HepG2 (cell line): ENCODE measurements around the gene ZKSCAN4. TPM values are rescaled to one million over a fixed set of nuclear protein-coding genes. Genes with fewer than 3 reads are reported as not detected.

ENCODE experiments used
- EHMT2 ChIP-seq: fragments of 200-600 bp; sonication (generic); IDR thresholded peaks from 2 replicates; pipeline ENCODE4 v1.7.0; 2017; ENCODE audit warnings: antibody characterized with exemption, low read depth, low read length, borderline replicate concordance
- IRX3 ChIP-seq: sonication (generic); formaldehyde crosslinking; IDR thresholded peaks from 2 replicates; pipeline ENCODE4 v1.8.1; 2023; ENCODE audit warnings: mild to moderate bottlenecking, low read depth, missing genetic modification reagents, borderline replicate concordance
- KDM6A ChIP-seq: IDR thresholded peaks from 2 replicates; pipeline ENCODE4 v1.6.1; 2016; ENCODE audit warnings: low read depth
- NR2C2 ChIP-seq: sonication (generic); formaldehyde crosslinking; IDR thresholded peaks from 2 replicates; pipeline ENCODE4 v1.4.0; 2020; ENCODE audit warnings: missing genetic modification reagents, mild to moderate bottlenecking, moderate library complexity, borderline replicate concordance
- RFX1 ChIP-seq: fragments of 450-650 bp; IDR thresholded peaks from 2 replicates; pipeline ENCODE4 v1.6.1; 2017
- ZNF296 ChIP-seq: sonication (generic); formaldehyde crosslinking; conservative IDR thresholded peaks from 2 replicates; pipeline ENCODE4 v1.5.0; 2020; ENCODE audit warnings: mild to moderate bottlenecking, missing genetic modification reagents
- ZNF557 ChIP-seq: sonication (generic); formaldehyde crosslinking; IDR thresholded peaks from 2 replicates; pipeline ENCODE4 v1.4.0; 2020; ENCODE audit warnings: missing genetic modification reagents
- polyA plus RNA-seq, 8 experiments: library from polyadenylated mRNA; depleted of rRNA in 3 of 8; stranded (reverse) in 7 of 8; unstranded in 1 of 8; fragments of >200 nt; fragmentation: Illumina TruSeq in 4 of 8; extraction: Trizol in 4 of 8; gene quantifications; 2 replicates each; pipeline versions ENCODE4 v1.2.1 to v1.2.3, GENCODE V29; 2011 to 2016; ENCODE audit warnings: low read depth in 4 of 8, missing spikeins in 1 of 8, mixed read lengths in 1 of 8; ENCODE audit not compliant: insufficient read depth in 1 of 8
- total RNA-seq, 5 experiments: library from RNA; depleted of rRNA; stranded (reverse); fragments of >200 nt; fragmentation: Illumina TruSeq; extraction: Trizol; gene quantifications; 2 replicates each; pipeline ENCODE4 v1.2.3, GENCODE V29; 2016; ENCODE audit warnings: low read depth in 1 of 5
- TF ChIP-seq, protein P1 (sequence below), 2 experiments: fragments of 450-650 bp in 1 of 2; sonication (generic) in 1 of 2; formaldehyde crosslinking in 1 of 2; IDR thresholded peaks; 2 replicates each; pipeline versions ENCODE4 v1.6.1 to v1.8.0; 2016 to 2022; ENCODE audit warnings: antibody characterized with exemption in 1 of 2, mild to moderate bottlenecking in 1 of 2, missing genetic modification reagents in 1 of 2
- TF ChIP-seq, protein P2 (sequence below): sonication (generic); formaldehyde crosslinking; IDR thresholded peaks from 2 replicates; pipeline ENCODE4 v1.5.0; 2020; ENCODE audit warnings: missing genetic modification reagents

The ZKSCAN4 gene
- total and polyA plus RNA-seq, 2 of the 13 experiments (the other 11 are each of a cell fraction or from before 2014, with no cell fraction given) = 2.9 to 7.8 TPM

- TF ChIP-seq, protein P1, sequence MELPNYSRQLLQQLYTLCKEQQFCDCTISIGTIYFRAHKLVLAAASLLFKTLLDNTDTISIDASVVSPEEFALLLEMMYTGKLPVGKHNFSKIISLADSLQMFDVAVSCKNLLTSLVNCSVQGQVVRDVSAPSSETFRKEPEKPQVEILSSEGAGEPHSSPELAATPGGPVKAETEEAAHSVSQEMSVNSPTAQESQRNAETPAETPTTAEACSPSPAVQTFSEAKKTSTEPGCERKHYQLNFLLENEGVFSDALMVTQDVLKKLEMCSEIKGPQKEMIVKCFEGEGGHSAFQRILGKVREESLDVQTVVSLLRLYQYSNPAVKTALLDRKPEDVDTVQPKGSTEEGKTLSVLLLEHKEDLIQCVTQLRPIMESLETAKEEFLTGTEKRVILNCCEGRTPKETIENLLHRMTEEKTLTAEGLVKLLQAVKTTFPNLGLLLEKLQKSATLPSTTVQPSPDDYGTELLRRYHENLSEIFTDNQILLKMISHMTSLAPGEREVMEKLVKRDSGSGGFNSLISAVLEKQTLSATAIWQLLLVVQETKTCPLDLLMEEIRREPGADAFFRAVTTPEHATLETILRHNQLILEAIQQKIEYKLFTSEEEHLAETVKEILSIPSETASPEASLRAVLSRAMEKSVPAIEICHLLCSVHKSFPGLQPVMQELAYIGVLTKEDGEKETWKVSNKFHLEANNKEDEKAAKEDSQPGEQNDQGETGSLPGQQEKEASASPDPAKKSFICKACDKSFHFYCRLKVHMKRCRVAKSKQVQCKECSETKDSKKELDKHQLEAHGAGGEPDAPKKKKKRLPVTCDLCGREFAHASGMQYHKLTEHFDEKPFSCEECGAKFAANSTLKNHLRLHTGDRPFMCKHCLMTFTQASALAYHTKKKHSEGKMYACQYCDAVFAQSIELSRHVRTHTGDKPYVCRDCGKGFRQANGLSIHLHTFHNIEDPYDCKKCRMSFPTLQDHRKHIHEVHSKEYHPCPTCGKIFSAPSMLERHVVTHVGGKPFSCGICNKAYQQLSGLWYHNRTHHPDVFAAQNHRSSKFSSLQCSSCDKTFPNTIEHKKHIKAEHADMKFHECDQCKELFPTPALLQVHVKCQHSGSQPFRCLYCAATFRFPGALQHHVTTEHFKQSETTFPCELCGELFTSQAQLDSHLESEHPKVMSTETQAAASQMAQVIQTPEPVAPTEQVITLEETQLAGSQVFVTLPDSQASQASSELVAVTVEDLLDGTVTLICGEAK (IDR thresholded peaks at IDR 0.05) = peak; percentile 86
- TF ChIP-seq, protein P1 (CRISPR knock-in tag; IDR thresholded peaks at IDR 0.05) = peak; percentile 69
- no peak for TF ChIP-seq RFX1
- no peak; the same call in 1 of the 2 replicates for TF ChIP-seq ZNF296 (CRISPR knock-in tag)
- peak; percentile 86; the same call in 1 of the 2 replicates for TF ChIP-seq EHMT2
- no peak for TF ChIP-seq ZNF557
- TF ChIP-seq, protein P2, sequence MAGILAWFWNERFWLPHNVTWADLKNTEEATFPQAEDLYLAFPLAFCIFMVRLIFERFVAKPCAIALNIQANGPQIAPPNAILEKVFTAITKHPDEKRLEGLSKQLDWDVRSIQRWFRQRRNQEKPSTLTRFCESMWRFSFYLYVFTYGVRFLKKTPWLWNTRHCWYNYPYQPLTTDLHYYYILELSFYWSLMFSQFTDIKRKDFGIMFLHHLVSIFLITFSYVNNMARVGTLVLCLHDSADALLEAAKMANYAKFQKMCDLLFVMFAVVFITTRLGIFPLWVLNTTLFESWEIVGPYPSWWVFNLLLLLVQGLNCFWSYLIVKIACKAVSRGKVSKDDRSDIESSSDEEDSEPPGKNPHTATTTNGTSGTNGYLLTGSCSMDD = no peak
- peak; percentile 89 for TF ChIP-seq NR2C2 (CRISPR knock-in tag)
- TF ChIP-seq KDM6A = no peak
- TF ChIP-seq IRX3 (CRISPR knock-in tag) = peak; percentile 90; the same call in 1 of the 2 replicates
Measured at GRCh38 chr6:28225056-28225834, 26.8 kb downstream of the ZKSCAN4 start, which contains the start of gene ZSCAN9 (continued).
